ENCODE data around the gene SFXN1.

SFXN1 gene

GRCh38 chr5:175555168-175555785 lies 76.9 kb downstream of the SFXN1 start:
- ChIA-PET POLR2A (ENCODE audit: low non-redundant PET) (no interaction called here), CTCF (no interaction called here)
- no peak for DNase-seq (ENCODE audit: low spot score)
- H3K27ac ChIP-seq = no peak overlapping the region
- TF ChIP-seq CTCF (conservative IDR thresholded peaks at IDR 0.05; ENCODE audit: low read depth) = no peak

GRCh38 chr5:175556794-175557193 lies 78.4 kb downstream of the SFXN1 start:
- POLR2A ChIA-PET (ENCODE audit: low non-redundant PET) = no interaction called here
- DNase-seq (ENCODE audit: low spot score) = no peak
- no peak overlapping the region for H3K27ac ChIP-seq
- CTCF ChIA-PET = interaction anchor here (0.6 to 0.7 kb wide), 2 partner anchors 143 to 231 kb away, joined by 3 to 5 read pairs; no protein-coding TSS in a partner anchor
- TF ChIP-seq CTCF (conservative IDR thresholded peaks at IDR 0.05; ENCODE audit: low read depth) = no peak

GRCh38 chr5:175557778-175558177 lies 79.4 kb downstream of the SFXN1 start:
- no peak for DNase-seq (ENCODE audit: low spot score)
- no peak for TF ChIP-seq CTCF (conservative IDR thresholded peaks at IDR 0.05; ENCODE audit: low read depth)
- POLR2A ChIA-PET (ENCODE audit: low non-redundant PET) = no interaction called here
- CTCF ChIA-PET = no interaction called here
- H3K27ac ChIP-seq = no peak overlapping the region

- DNase-seq (ENCODE audit: low spot score) = no peak
These were observed 80.6 kb downstream of the SFXN1 start for GRCh38 chr5:175558801-175559480.

GRCh38 chr5:175560011-175560410 lies 81.7 kb downstream of the SFXN1 start:
- no peak for DNase-seq (ENCODE audit: low spot score)
- ChIA-PET POLR2A (ENCODE audit: low non-redundant PET) (no interaction called here), CTCF (no interaction called here)
- TF ChIP-seq CTCF (conservative IDR thresholded peaks at IDR 0.05; ENCODE audit: low read depth) = no peak
- H3K27ac ChIP-seq = no peak overlapping the region

More at GRCh38 chr5:175558801-175559480, 80.6 kb downstream of the SFXN1 start:
- no peak overlapping the region for H3K27ac ChIP-seq
- TF ChIP-seq CTCF (conservative IDR thresholded peaks at IDR 0.05; ENCODE audit: low read depth) = no peak
- POLR2A ChIA-PET (ENCODE audit: low non-redundant PET) = no interaction called here
- CTCF ChIA-PET = no interaction called here

GRCh38 chr5:175561085-175561484 lies 82.7 kb downstream of the SFXN1 start:
- no peak for TF ChIP-seq CTCF (conservative IDR thresholded peaks at IDR 0.05; ENCODE audit: low read depth)
- H3K27ac ChIP-seq = no peak overlapping the region
- ChIA-PET POLR2A (ENCODE audit: low non-redundant PET) (no interaction called here), CTCF (no interaction called here)
- no peak for DNase-seq (ENCODE audit: low spot score)

Measured in RWPE1 (cell line).